Large intestine (tissue), 3 donors: ENCODE data around the gene CYS1. TPM values are rescaled to one million over a fixed set of nuclear protein-coding genes. Genes with fewer than 3 reads are reported as not detected.
A peak's percentile ranks its signal among the peaks of the same experiment; 100 is the strongest.
"Not testable (repeated sequence)": the region's sequence is repeated elsewhere in the genome, so short reads cannot be mapped to it uniquely, and the experiment has no call there.

Experiments used
- DNase-seq, 2 donors: peaks; one replicate each; pipeline versions ENCODE4 v3.0.0 to v3.0.0-alpha.2; 2013
- H3K27ac ChIP-seq: one replicate; pipeline ENCODE4 v1.5.1; 2013; ENCODE audit warnings: low read length
- H3K27me3 ChIP-seq: 2 replicates; pipeline ENCODE4 v1.6.1; 2013; ENCODE audit warnings: low read length; ENCODE audit not compliant: control insufficient read depth, insufficient read depth
- H3K36me3 ChIP-seq: 2 replicates; pipeline ENCODE4 v1.6.1; 2013; ENCODE audit warnings: low read length; ENCODE audit not compliant: control insufficient read depth, insufficient read depth
- H3K4me1 ChIP-seq: one replicate; pipeline ENCODE4 v1.6.1; 2013; ENCODE audit warnings: low read length; ENCODE audit not compliant: control insufficient read depth, insufficient read depth
- H3K4me3 ChIP-seq: one replicate; pipeline ENCODE4 v1.5.1; 2013; ENCODE audit warnings: low read length
- H3K9me3 ChIP-seq: one replicate; pipeline ENCODE4 v1.6.1; 2013; ENCODE audit warnings: mild to moderate bottlenecking, low read depth, low read length, moderate library complexity; ENCODE audit not compliant: control insufficient read depth
- WGBS: methylation state at CpG from one replicate; pipeline ENCODE4 v1.1.5; 2013; ENCODE audit warnings: low lambda C conversion rate; ENCODE audit not compliant: insufficient coverage; 5-methylcytosine and 5-hydroxymethylcytosine counted together
- polyA plus RNA-seq: library from polyadenylated mRNA; unstranded; fragments of 120-200 nt; gene quantifications from one replicate; pipeline ENCODE4 v1.2.1, GENCODE V29; 2013

The CYS1 gene
- polyA plus RNA-seq, 1 donor: 22.1 TPM

DNA sequence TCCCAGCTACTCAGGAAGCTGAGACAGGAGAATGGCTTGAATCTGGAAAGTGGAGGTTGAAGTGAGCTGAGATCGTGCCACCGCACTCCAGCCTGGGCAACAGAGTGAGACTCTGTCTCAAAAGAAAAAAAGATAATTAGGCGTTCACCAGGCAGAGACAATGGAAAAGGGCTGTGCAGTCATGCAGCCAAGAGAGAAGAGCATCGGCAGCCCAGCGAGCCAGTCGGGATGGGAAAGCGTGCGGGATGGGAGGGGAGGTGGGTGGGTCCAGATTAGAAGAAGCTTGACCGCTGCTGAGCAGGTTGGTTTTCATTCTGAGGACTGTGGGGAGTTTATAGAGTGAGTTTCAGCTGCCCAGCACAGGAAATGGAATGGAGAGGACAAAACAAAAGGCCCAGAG is 15.0 kb upstream of the CYS1 start:
- Histone ChIP-seq H3K4me1 (peaks cover 17% of the 10 kb centered on the region), H3K9me3 (peaks cover 6% of the 10 kb centered on the region), H3K36me3 (no peaks in the 10 kb centered on the region), H3K27ac (no peak overlapping the region), H3K27me3 (peaks cover 10% of the 10 kb centered on the region), H3K4me3 (no peak overlapping the region)
- WGBS: 100% methylated on average over 3 of the region's 9 CpGs
- DNase-seq: no peak

DNA sequence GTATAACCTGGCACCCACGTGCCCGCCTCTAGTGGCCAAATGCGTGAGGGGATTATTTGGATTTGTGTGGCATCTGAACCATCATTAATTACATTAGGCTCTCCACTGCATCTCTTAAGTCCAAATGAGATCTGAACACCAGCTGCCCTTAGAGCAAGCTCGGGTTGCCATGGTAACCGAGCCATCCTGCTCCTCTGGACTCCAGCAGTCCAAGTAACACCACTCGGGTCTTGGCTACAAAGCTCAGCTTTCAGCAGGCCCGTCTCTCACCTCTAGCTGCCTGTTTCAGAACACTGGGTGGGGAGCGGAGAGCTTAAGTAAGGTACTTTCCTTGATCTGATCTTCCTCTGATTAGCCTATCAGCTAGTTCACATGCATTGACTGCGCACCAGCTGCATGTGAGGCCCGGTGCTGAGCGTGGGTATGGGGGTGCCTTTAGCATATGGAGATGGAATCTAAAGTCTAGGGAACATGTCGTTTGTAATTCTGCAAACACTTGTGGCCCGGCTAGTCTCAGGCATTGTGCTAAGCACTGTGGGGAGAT is 14.1 kb upstream of the CYS1 start:
- Histone ChIP-seq H3K27ac (no peak overlapping the region), H3K4me3 (no peak overlapping the region), H3K9me3 (peaks cover 6% of the 10 kb centered on the region), H3K4me1 (peaks cover 22% of the 10 kb centered on the region), H3K27me3 (peaks cover 10% of the 10 kb centered on the region), H3K36me3 (no peaks in the 10 kb centered on the region)
- DNase-seq: no peak
- WGBS: no CpG with 5 or more reads among the region's 13 CpGs

DNA sequence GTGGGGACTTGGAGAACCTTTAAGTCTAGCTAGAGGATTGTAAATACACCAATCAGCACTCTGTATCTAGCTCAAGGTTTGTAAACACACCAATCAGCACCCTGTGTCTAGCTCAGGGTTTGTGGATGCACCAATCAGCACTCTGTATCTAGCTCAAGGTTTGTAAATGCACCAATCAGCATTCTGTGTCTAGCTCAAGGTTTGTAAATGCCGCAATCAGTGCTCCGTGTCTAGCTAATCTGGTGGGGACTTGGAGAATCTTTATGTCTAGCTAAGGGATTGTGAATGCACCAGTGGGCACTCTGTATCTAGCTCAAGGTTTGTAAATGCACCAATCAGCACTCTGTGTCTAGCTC is 11.7 kb upstream of the CYS1 start:
- Histone ChIP-seq H3K27me3 (peaks cover 10% of the 10 kb centered on the region), H3K4me1 (peaks cover 25% of the 10 kb centered on the region), H3K4me3 (peak overlapping the region; percentile 13)
- not testable (repeated sequence) for H3K9me3 ChIP-seq, H3K27ac ChIP-seq, DNase-seq, H3K36me3 ChIP-seq
- no CpG with 5 or more reads among the region's 2 CpGs for WGBS

DNA sequence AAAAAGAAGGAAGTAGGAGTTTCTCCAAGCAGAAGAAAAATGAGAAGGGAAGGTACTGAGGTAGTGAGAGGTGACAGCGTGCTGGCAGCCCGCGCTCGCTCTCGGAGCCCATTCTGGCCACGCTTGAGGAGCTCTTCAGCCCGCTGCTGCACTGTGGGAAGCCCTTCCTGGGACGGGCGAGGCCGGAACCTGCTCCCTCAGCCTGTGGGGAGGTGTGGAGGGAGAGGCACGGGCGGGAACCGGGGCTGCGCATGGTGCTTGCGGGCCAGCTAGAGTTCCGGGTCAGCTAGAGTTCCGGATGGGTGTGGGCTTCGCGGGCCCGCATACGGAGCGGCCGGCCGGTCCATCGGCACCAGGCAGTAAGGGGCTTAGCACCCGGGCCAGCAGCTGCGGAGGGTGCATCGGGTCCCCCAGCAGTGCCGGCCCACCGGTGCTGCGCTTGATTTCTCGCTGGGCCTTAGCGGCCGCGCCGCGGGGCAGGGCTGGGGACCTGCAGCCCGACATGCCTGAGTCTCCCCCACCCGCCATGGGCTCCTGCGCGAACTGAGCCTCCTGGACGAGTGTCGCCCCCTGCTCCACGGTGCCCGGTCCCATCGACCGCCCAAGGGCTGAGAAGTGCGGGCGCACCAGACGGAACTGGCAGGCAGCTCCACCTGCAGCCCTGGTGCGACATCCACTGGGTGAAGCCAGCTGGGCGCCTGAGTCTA is 11.1 kb upstream of the CYS1 start:
- no CpG with 5 or more reads among the region's 52 CpGs for WGBS
- Histone ChIP-seq H3K27ac (peak overlapping the region; percentile 4), H3K4me1 (peaks cover 25% of the 10 kb centered on the region), H3K27me3 (peaks cover 10% of the 10 kb centered on the region), H3K4me3 (peak overlapping the region; percentile 13), H3K9me3 (peaks cover 6% of the 10 kb centered on the region), H3K36me3 (no peaks in the 10 kb centered on the region)
- DNase-seq: no peak

DNA sequence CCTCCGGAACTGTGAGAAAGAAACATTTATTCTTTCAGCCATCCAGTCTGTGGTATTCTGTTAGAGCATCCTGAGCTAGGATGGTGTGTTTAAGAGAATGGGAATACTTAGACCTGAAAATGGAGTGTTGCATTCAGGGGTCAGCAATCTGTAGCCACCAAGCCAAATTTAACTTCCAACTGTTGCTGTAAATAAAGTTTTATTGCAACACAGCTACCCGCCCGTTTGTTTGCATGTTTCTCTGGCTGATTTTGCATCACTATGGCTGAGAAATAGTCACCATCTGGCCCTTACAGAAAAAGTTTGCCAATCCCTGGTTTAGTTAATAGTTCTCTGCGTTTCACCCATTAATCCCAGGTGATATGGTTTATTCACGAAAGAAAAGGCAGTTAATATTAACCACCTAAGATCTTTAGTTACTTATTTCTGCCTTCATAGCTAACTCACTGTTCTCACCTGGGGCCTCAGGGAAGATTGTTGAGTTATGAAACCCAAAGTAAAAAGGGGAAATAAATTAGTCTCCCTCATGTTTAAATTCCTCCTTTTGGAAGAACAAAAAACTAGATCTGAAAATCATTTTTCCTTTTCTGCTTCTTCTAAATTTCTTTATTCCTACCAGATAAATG is 9.5 kb upstream of the CYS1 start:
- peak overlapping the region; percentile 81 for H3K27ac ChIP-seq
- H3K27me3 ChIP-seq: peaks cover 10% of the 10 kb centered on the region
- peak in 1 of 2 donors; percentile 76 for DNase-seq
- H3K9me3 ChIP-seq: peaks cover 6% of the 10 kb centered on the region
- no peaks in the 10 kb centered on the region for H3K36me3 ChIP-seq
- H3K4me1 ChIP-seq: peaks cover 25% of the 10 kb centered on the region
- H3K4me3 ChIP-seq: no peak overlapping the region
- 40% methylated on average over 1 of the region's 5 CpGs for WGBS

DNA sequence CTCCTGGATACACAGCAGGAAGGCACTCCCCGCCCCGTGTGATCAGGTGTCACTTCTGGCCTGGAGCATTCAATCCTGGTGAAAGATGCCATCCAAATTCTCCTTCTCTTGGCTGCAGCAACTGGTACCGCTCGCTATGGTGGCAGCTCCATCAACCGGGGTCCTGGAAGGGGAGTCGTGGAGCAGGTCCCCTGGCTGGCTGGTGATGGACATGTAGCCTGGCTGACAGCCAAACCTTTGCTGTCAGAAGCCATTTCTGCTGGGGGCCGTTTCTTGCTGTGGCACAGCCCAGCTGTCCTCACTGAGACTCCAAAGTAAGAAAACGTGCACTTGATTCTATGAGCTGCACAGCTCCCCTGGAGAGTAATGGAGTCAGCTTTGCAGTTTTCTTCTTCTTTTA is 7.1 kb upstream of the CYS1 start:
- Histone ChIP-seq H3K36me3 (no peaks in the 10 kb centered on the region), H3K27ac (no peak overlapping the region), H3K4me1 (peaks cover 25% of the 10 kb centered on the region), H3K4me3 (no peak overlapping the region), H3K9me3 (peaks cover 6% of the 10 kb centered on the region), H3K27me3 (peaks cover 22% of the 10 kb centered on the region)
- no CpG with 5 or more reads among the region's 8 CpGs for WGBS
- no peak for DNase-seq

DNA sequence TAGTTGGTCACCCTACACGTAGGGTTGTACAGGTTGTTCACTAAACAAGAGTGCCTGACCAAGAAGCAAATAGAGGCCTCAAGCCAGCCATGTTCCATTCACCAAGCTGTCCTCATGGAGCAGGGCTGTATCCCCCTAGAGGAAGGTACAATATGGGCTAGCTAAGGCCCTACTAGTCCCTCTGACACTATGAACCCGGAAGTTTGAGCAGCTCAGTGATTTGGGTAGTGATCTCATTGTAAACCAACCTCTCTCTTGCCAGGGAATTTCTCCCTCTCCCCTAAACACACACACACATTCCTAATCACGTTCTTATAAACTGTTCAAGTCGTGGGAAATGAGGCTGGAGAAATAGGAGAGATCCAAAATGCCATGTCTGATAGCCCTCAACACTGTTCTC is 6.7 kb upstream of the CYS1 start:
- DNase-seq: no peak
- Histone ChIP-seq H3K36me3 (no peaks in the 10 kb centered on the region), H3K27ac (no peak overlapping the region), H3K9me3 (peaks cover 6% of the 10 kb centered on the region), H3K4me1 (peaks cover 25% of the 10 kb centered on the region), H3K27me3 (peaks cover 26% of the 10 kb centered on the region), H3K4me3 (no peak overlapping the region)
- no CpG with 5 or more reads among the region's 4 CpGs for whole genome bisulfite sequencing

DNA sequence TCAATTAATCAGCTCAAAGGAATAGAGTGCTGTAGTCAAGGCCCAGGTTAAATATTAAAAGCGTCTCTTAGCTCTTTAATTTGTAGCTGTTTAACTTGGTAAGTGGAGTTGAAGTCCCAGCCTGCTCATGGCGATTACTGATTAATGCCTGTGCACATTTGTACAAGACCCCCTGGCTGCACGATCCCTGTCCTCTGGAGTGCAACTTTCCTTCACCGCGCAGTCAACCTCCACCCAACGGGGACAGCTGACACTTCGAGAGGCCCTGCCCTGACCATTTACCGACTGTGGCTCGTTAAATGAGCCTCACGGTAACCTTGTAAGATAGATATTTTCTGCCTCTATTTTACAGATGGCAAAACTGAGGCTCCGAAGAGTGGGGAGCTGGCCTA is 5.5 kb upstream of the CYS1 start:
- Histone ChIP-seq H3K4me3 (no peak overlapping the region), H3K27me3 (peaks cover 27% of the 10 kb centered on the region), H3K36me3 (no peaks in the 10 kb centered on the region), H3K9me3 (no peaks in the 10 kb centered on the region), H3K4me1 (peaks cover 15% of the 10 kb centered on the region), H3K27ac (no peak overlapping the region)
- peak in 1 of 2 donors; percentile 58 for DNase-seq
- no CpG with 5 or more reads among the region's 11 CpGs for WGBS

DNA sequence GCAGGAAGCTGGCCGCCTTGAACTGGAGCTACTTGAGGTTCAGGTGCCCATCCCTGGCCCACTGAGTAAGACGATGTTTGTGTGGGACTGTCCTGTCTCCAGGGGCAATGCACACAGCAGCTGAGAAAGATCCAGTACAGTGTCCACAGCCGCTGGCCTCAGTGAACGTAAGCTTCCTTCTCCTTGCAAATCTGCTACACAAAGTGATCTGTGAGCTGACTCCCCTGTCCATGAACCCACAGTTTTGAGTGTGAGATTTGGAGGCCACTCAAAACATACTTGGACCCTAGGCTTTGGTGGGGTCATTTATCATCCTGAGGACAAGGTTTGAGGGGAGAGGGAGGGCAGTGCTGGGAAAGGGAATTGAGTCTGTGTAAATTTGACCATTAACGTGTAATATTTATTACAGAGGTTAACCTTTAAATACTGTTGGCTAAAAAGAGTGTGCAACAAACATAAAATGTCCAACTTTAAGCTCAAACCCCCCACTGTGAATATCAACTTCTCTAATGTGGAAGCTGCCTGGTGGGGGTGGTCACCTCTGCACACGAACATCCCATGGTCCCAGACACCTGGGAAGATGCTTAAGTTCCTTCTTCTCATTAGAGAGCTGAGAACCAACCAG is 4.9 kb upstream of the CYS1 start:
- Histone ChIP-seq H3K36me3 (no peaks in the 10 kb centered on the region), H3K27me3 (peaks cover 30% of the 10 kb centered on the region), H3K4me1 (peaks cover 11% of the 10 kb centered on the region), H3K27ac (no peak overlapping the region), H3K9me3 (no peaks in the 10 kb centered on the region), H3K4me3 (no peak overlapping the region)
- no peak for DNase-seq
- no CpG with 5 or more reads among the region's 6 CpGs for WGBS

DNA sequence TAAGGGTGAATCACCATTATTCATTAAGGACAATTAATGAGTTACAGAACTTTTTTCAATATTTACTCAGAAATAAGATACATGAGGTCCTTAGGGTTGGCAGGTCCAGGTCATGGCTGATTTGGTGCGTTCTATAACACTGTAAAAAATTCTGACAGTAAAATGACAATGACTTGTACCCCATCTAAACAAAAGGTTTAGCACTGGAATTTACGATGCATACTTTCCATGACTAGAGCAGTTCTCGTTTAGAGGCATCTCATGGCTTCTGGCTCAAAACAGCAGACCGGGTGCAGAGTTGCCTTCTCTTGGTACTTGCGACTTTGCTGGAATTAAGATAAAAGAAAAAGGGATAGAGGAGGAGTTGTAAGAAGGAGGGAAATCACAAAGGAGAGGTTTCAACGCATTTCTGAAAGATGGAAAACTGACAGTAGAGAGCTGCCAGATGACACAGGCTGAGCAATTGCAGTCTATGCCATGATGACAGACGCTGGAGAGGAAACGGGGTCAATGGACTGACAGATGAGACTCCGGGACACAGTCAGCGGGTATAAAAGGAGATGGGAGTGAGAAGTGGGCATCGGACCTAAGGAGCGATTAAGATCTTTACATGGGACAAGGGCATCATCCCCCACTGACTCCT is 4.1 kb upstream of the CYS1 start:
- no peak for DNase-seq
- Histone ChIP-seq H3K4me3 (no peak overlapping the region), H3K9me3 (no peaks in the 10 kb centered on the region), H3K4me1 (peaks cover 6% of the 10 kb centered on the region), H3K27ac (no peak overlapping the region), H3K36me3 (no peaks in the 10 kb centered on the region), H3K27me3 (peaks cover 30% of the 10 kb centered on the region)
- 56% methylated on average over 6 of the region's 12 CpGs for WGBS
